CD4-positive, alpha-beta memory T cell (primary cell): ENCODE data around the gene UBE2H. TPM values are rescaled to one million over a fixed set of nuclear protein-coding genes. Genes with fewer than 3 reads are reported as not detected.

Experiments used
- CTCF ChIA-PET: fragments of 350-600 bp; sonication (Branson Sonifier 250); formaldehyde crosslinking; loops from one replicate; lab custom pipeline; 2021; ENCODE audit warnings: inconsistent platforms; ENCODE audit not compliant: partially characterized antibody; lab: Charles Lee
- POLR2A ChIA-PET: fragments of 350-600 bp; sonication (Branson Sonifier 250); formaldehyde crosslinking; loops from one replicate; lab custom pipeline; 2021; ENCODE audit not compliant: partially characterized antibody; lab: Charles Lee
- DNase-seq, 5 donors: peaks; one replicate each; pipeline versions ENCODE4 v3.0.0 to v3.0.0-alpha.2; 2020 to 2022; ENCODE audit warnings: mixed read lengths in 1 of 5
- H3K27ac ChIP-seq: one replicate; pipeline ENCODE4 v1.7.0; 2013; ENCODE audit warnings: low read depth, low read length
- H3K27me3 ChIP-seq: 2 replicates; pipeline ENCODE4 v1.7.0; 2013; ENCODE audit warnings: mild to moderate bottlenecking, low read length, moderate library complexity; ENCODE audit not compliant: insufficient read depth
- H3K36me3 ChIP-seq: 2 replicates; pipeline ENCODE4 v1.7.0; 2013; ENCODE audit warnings: mild to moderate bottlenecking, low read length, moderate library complexity; ENCODE audit not compliant: insufficient read depth
- H3K4me1 ChIP-seq: 2 replicates; pipeline ENCODE4 v1.7.0; 2013; ENCODE audit warnings: mild to moderate bottlenecking, low read length, moderate library complexity; ENCODE audit not compliant: insufficient read depth
- H3K4me3 ChIP-seq, 2 donors: one replicate each; pipeline ENCODE4 v1.7.0; 2013; ENCODE audit warnings: low read length in 2 of 2, mild to moderate bottlenecking in 1 of 2
- H3K9me3 ChIP-seq, 2 donors: one replicate each; pipeline ENCODE4 v1.7.0; 2013; ENCODE audit warnings: low read length in 2 of 2, control low read depth in 1 of 2; ENCODE audit not compliant: control insufficient read depth in 1 of 2
- H3K27ac Mint-ChIP-seq, 7 donors: one replicate each; pipeline ENCODE4 v1.8.0; 2020 to 2021; ENCODE audit warnings: mixed read lengths in 7 of 7, mild to moderate bottlenecking in 6 of 7, inconsistent platforms in 3 of 7, moderate library complexity in 3 of 7
- H3K27me3 Mint-ChIP-seq, 2 donors: one replicate each; pipeline ENCODE4 v1.8.0; 2020 to 2021; ENCODE audit warnings: mixed read lengths in 2 of 2
- H3K36me3 Mint-ChIP-seq, 2 donors: one replicate each; pipeline ENCODE4 v1.8.0; 2020 to 2021; ENCODE audit warnings: mixed read lengths in 2 of 2, inconsistent platforms in 1 of 2, mild to moderate bottlenecking in 1 of 2
- H3K4me1 Mint-ChIP-seq, 4 donors: one replicate each; pipeline ENCODE4 v1.8.0; 2020 to 2021; ENCODE audit warnings: mixed read lengths in 4 of 4, mild to moderate bottlenecking in 1 of 4
- H3K4me3 Mint-ChIP-seq, 8 donors: one replicate each; pipeline ENCODE4 v1.8.0; 2020 to 2021; ENCODE audit warnings: mixed read lengths in 8 of 8, mild to moderate bottlenecking in 7 of 8, moderate library complexity in 6 of 8, inconsistent platforms in 3 of 8
- H3K9me3 Mint-ChIP-seq, 8 donors: one replicate each; pipeline ENCODE4 v1.8.0; 2020 to 2021; ENCODE audit warnings: mixed read lengths in 8 of 8, mild to moderate bottlenecking in 5 of 8, inconsistent platforms in 3 of 8, moderate library complexity in 1 of 8
- intact Hi-C: fragments of 100-400 bp; cut with micrococcal nuclease; formaldehyde crosslinking; loops from one replicate; pipeline ENCODE4 v1.15.1; 2023
- polyA plus RNA-seq, 2 donors: library from polyadenylated mRNA; unstranded; fragments of 300-500 nt; fragmentation: Illumina TruSeq; gene quantifications; one replicate each; pipeline ENCODE4 v1.2.3, GENCODE V29; 2021
- total RNA-seq, 2 experiments: library from RNA; stranded (reverse); gene quantifications; one replicate each; pipeline ENCODE4 v1.2.3, GENCODE V29; 2021

The UBE2H gene
- total and polyA plus RNA-seq, 4 experiments from 2014 or later: 42.6 to 56.6 (median 44.8) TPM

GRCh38 chr7:129858490-129858889, 94.3 kb downstream of the UBE2H start:
- Mint-ChIP-seq H3K4me3 (peak overlapping the region in 1 of 8 donors; percentile 49), H3K36me3 (peaks cover 19% of the 10 kb centered on the region in 2 donors)
- CTCF ChIA-PET: no interaction called here

DNA sequence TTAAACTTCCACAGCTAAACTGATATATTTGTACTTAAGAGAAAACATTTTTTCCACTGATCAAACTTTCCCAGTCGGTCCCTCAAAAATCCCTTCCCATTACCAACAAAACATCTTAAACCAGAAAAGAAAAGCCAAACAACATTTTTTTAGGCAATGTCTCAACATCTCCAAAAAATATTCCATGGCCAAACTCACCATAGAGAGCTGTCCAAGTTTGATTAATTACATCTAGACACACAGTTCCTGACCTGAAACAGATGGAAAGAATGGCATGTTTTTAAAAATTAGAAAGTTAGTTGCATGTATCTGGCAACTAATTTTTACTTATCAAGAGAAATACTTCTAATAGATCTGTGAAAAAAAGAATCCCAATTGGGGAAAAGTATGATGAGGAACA, 95.4 kb downstream of the UBE2H start:
- Histone ChIP-seq H3K27ac (no peak overlapping the region), H3K27me3 (no peaks in the 10 kb centered on the region), H3K4me1 (peaks cover 50% of the 10 kb centered on the region), H3K9me3 (no peaks in the 10 kb centered on the region), H3K36me3 (no peaks in the 10 kb centered on the region), H3K4me3 (no peak overlapping the region)
- H3K9me3 Mint-ChIP-seq: no peaks in the 10 kb centered on the region
- H3K27ac Mint-ChIP-seq: peak overlapping the region in 4 of 7 donors; percentile 43 to 51 (median 49)
- CTCF ChIA-PET: no interaction called here
- H3K36me3 Mint-ChIP-seq: peaks cover 19 to 25% of the 10 kb centered on the region in 2 donors
- no peak for DNase-seq
- no peaks in the 10 kb centered on the region for H3K27me3 Mint-ChIP-seq
- POLR2A ChIA-PET: no interaction called here
- H3K4me3 Mint-ChIP-seq: no peak overlapping the region
- peaks cover 60 to 94% (median 77%) of the 10 kb centered on the region in 4 donors for H3K4me1 Mint-ChIP-seq
- intact Hi-C loops: no loop called here

More at GRCh38 chr7:129858490-129858889, 94.3 kb downstream of the UBE2H start:
- POLR2A ChIA-PET: no interaction called here
- Histone ChIP-seq H3K9me3 (no peaks in the 10 kb centered on the region), H3K4me3 (no peak overlapping the region), H3K36me3 (no peaks in the 10 kb centered on the region), H3K4me1 (peaks cover 50% of the 10 kb centered on the region), H3K27me3 (no peaks in the 10 kb centered on the region), H3K27ac (no peak overlapping the region)
- Mint-ChIP-seq H3K27ac (peak overlapping the region in 2 of 7 donors; percentile 19 to 61), H3K27me3 (no peaks in the 10 kb centered on the region), H3K9me3 (no peaks in the 10 kb centered on the region), H3K4me1 (peaks cover 62 to 97% (median 83%) of the 10 kb centered on the region in 4 donors)
- DNase-seq: no peak
- intact Hi-C loops: no loop called here

- Mint-ChIP-seq H3K9me3 (no peaks in the 10 kb centered on the region), H3K4me3 (peak overlapping the region in 3 of 8 donors; percentile 0 to 36 (median 26)), H3K27me3 (no peaks in the 10 kb centered on the region), H3K27ac (peak overlapping the region in 3 of 7 donors; percentile 44 to 71 (median 48)), H3K4me1 (peaks cover 53 to 92% (median 71%) of the 10 kb centered on the region in 4 donors), H3K36me3 (peaks cover 19 to 32% of the 10 kb centered on the region in 2 donors)
- Histone ChIP-seq H3K4me1 (peaks cover 39% of the 10 kb centered on the region), H3K36me3 (no peaks in the 10 kb centered on the region), H3K27ac (no peak overlapping the region), H3K27me3 (no peaks in the 10 kb centered on the region), H3K9me3 (no peaks in the 10 kb centered on the region), H3K4me3 (no peak overlapping the region)
- intact Hi-C loops: no loop called here
- ChIA-PET POLR2A (no interaction called here), CTCF (no interaction called here)
- DNase-seq: no peak
These were observed 96.6 kb downstream of the UBE2H start for GRCh38 chr7:129855935-129856717.

DNA sequence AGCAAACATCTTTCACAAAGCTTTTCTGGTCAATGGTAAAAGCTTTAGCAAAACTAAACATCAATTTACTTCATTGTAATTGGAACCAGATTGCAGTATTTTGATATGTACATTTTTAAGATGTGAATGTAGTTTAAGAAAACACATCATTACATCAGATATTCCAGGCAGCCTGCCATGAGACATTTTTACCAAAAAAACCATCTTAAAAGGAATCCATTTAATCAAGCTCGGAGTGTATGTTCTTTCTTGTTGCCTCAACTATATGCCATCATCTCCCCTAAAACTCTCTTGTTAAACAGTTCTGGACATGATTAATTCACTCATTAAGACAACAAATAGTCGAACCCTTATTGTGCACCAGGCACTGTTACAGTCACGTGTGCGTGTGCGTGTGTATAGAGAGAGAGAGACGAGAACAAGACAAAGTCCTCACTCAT, 97.5 kb downstream of the UBE2H start:
- no peak for DNase-seq
- Histone ChIP-seq H3K4me1 (peaks cover 32% of the 10 kb centered on the region), H3K36me3 (no peaks in the 10 kb centered on the region), H3K4me3 (no peak overlapping the region), H3K27ac (no peak overlapping the region), H3K9me3 (no peaks in the 10 kb centered on the region), H3K27me3 (no peaks in the 10 kb centered on the region)
- intact Hi-C loops: no loop called here
- Mint-ChIP-seq H3K4me3 (no peak overlapping the region), H3K9me3 (no peaks in the 10 kb centered on the region), H3K4me1 (peaks cover 48 to 85% (median 66%) of the 10 kb centered on the region in 4 donors), H3K27me3 (no peaks in the 10 kb centered on the region), H3K36me3 (peaks cover 16 to 34% of the 10 kb centered on the region in 2 donors), H3K27ac (no peak overlapping the region)
- CTCF ChIA-PET: no interaction called here
- POLR2A ChIA-PET: no interaction called here

- intact Hi-C loops: no loop called here
- H3K4me3 Mint-ChIP-seq: peak overlapping the region in 2 of 8 donors; percentile 7 to 54
- H3K27me3 Mint-ChIP-seq: no peaks in the 10 kb centered on the region
- Histone ChIP-seq H3K36me3 (no peaks in the 10 kb centered on the region), H3K27me3 (no peaks in the 10 kb centered on the region), H3K4me3 (no peak overlapping the region), H3K27ac (no peak overlapping the region), H3K9me3 (no peaks in the 10 kb centered on the region), H3K4me1 (peaks cover 23% of the 10 kb centered on the region)
- peaks cover 16 to 35% of the 10 kb centered on the region in 2 donors for H3K36me3 Mint-ChIP-seq
- H3K27ac Mint-ChIP-seq: peak overlapping the region in 1 of 7 donors; percentile 4
- no peak for DNase-seq
- ChIA-PET CTCF (no interaction called here), POLR2A (no interaction called here)
- H3K4me1 Mint-ChIP-seq: peaks cover 41 to 77% (median 59%) of the 10 kb centered on the region in 4 donors
- no peaks in the 10 kb centered on the region for H3K9me3 Mint-ChIP-seq
These were observed 98.4 kb downstream of the UBE2H start for GRCh38 chr7:129854401-129854800.

DNA sequence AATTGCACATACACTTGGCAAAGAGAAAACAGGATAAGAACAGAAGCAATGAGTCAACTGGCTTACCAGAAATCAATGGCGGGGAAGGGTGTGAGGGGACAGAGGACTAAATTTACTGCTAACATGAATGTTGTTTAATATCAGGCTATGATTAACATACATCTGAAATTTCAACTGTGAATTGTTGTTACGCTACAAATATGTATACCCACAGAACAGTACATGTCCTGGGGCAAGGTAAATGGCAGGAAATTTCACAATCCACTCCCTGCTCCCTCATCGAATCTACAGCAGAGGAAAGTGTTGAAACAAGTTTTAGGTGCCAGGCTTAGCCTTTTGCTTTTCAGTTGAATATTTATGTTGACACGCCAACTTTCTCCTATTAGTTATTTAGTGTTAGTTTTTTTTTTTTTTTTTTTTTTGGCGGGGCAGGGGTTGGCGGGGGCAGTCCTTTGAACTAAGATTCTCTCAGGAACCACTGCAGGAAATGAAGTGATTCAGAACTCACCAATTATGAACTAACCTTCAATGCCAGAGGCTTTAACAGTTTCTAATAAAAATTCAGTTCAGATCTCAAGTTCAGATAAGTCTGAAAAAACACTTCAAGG, 99.0 kb downstream of the UBE2H start:
- Histone ChIP-seq H3K4me3 (no peak overlapping the region), H3K4me1 (peaks cover 19% of the 10 kb centered on the region), H3K27ac (no peak overlapping the region), H3K36me3 (no peaks in the 10 kb centered on the region), H3K27me3 (no peaks in the 10 kb centered on the region), H3K9me3 (no peaks in the 10 kb centered on the region)
- Mint-ChIP-seq H3K36me3 (peaks cover 16 to 38% of the 10 kb centered on the region in 2 donors), H3K27me3 (no peaks in the 10 kb centered on the region), H3K4me1 (peaks cover 38 to 74% (median 56%) of the 10 kb centered on the region in 4 donors), H3K9me3 (no peaks in the 10 kb centered on the region), H3K27ac (peak overlapping the region in 1 of 7 donors; percentile 43), H3K4me3 (peak overlapping the region in 5 of 8 donors; percentile 3 to 57 (median 13))
- ChIA-PET CTCF (interaction anchor here (0.9 to 1.2 kb wide), 2 partner anchors 9 to 23 kb away, joined by 3 read pairs; no protein-coding TSS in a partner anchor), POLR2A (no interaction called here)
- intact Hi-C loops: no loop called here
- DNase-seq: no peak

DNA sequence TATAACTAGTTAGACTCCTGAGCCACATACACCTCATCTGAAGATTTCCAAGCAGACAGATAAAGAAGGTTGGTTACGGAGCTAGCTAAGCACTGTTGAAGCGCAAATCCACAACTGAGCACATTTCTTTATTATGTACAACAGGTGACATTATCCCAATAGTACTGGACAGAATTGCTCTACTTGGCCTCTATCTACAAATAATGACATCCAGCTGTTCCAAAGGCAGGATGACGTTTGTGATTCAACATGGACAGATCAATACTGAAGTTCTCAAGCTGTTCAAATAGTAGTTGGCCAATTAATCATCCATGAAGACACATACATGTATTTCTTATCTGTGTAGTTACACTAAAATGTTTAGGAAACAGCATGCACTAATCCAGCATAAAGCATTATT, 101.0 kb downstream of the UBE2H start:
- H3K36me3 ChIP-seq: no peaks in the 10 kb centered on the region
- peaks cover 36 to 72% (median 52%) of the 10 kb centered on the region in 4 donors for H3K4me1 Mint-ChIP-seq
- H3K4me3 ChIP-seq: no peak overlapping the region
- CTCF ChIA-PET: interaction anchor here (0.6 to 1.8 kb wide), 6 partner anchors 11 to 1390 kb away, joined by 3 to 7 read pairs (median 3); no protein-coding TSS in a partner anchor
- H3K27ac Mint-ChIP-seq: no peak overlapping the region
- no peak overlapping the region for H3K27ac ChIP-seq
- intact Hi-C loops: no loop called here
- H3K9me3 Mint-ChIP-seq: no peaks in the 10 kb centered on the region
- peaks cover 19% of the 10 kb centered on the region for H3K4me1 ChIP-seq
- no peaks in the 10 kb centered on the region for H3K9me3 ChIP-seq
- DNase-seq: no peak
- no peaks in the 10 kb centered on the region for H3K27me3 ChIP-seq
- peaks cover 14 to 43% of the 10 kb centered on the region in 2 donors for H3K36me3 Mint-ChIP-seq
- H3K27me3 Mint-ChIP-seq: no peaks in the 10 kb centered on the region
- no peak overlapping the region for H3K4me3 Mint-ChIP-seq
- POLR2A ChIA-PET: no interaction called here
